Hypothalamus (tissue), 51 donors: Measurements from ENCODE around the gene TMIGD3.

Experiments
- DNase-seq, 51 donors: peaks; one replicate each; lab custom pipeline; 2025; lab: John Stamatoyannopoulos, UW

Gene TMIGD3

DNA sequence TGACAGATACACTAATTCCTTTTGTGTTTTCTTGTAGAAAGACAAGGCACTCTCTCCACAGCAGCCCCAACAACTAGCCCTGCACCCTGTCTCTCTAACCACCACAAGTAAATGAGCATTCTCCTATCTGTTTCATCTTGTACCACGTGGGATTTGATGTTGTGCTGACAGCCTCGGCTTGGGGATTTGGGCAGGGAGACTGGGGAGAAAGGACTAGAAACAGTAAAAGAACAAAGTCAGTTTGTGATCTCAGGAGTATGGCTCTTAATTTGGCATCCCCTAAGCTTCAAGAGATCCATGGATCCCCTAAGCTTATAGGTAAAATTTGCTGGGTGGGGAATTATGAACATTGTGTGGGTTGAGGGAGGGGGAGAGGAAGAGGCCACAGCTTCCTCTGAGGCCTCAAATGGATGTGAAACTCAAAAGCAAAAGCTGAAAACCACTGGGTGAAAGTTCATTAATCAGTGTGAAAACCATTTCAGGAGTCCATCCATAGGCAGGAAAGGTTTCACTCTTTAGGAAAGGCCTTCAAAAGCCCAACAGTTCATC, 26.6 kb downstream of the TMIGD3 start:
- no peak for DNase-seq

DNA sequence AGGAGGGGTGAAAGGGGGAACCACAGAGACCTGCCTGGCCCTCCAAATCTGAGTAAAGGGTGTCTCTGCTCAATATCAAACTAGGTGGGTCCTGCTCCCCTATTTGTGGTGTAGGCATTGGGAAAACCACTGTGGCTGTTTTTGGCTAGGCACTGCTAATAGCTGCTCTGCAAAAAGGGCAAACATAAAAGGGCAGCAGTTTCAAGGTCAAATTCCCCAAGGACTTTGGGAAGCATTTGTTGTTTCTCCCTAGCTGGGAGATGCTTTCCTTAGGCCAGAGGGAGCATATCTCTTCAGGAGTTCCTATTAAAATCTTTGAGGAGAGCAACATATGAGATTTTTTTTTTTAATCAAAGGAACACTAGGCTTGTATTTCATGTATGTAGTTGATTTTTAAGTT, 27.2 kb downstream of the TMIGD3 start:
- DNase-seq, result no peak

DNA sequence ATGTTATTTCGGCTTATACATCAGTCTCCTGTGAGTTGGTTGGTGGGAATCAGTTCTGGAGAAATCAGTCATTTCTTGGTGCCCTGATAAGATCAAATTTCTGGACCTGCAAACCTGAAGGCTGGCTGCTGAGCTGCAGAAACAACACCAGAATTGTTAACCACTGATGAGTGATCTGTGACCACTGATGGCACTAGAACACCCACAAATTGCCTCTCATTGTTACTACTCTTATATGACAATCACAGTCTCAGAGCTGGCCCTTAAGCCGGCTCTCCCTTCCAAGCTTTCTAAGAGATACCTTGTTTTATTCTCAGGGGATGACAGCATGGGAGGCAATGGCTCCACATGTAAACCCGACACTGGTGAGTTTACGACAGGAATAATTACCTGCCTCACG, 27.7 kb downstream of the TMIGD3 start:
- DNase-seq, result no peak

DNA sequence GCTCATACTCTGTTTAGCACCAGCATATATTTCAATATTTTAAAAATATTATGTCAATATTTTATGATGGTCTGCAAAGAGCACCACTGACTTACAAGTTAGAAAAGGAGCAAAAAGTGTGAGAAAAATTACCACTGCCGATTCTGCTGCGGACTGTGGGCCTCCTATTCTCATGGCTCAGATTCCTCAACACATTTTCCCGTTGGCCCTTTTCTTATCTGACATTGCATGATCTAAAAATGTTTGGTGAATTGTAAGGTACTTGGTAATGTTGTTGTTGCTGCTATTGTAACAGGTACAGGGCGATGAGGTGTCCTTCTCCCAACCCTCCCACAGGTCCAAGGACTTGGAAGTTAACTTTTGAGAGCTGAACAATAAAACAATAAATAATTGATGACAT, 28.9 kb downstream of the TMIGD3 start:
- DNase-seq, result no peak

DNA sequence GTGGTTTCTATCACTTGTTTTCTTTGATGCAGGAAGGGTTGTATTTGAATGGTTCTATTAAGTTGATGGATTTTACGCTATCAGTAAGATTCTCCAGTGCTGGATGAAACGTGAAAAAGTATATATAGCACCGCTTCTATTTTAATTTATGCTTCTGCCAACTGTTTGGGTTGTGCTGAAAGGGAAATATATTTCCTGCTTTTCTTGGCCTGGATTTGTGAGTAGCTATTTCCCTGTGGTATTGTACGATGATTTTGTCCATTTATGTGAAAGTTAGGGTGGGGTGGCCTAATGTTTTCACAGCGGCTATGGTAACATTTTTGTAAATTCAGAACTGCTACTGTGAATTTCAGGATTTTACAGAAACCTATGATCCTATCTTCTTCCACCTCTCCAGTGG, 29.3 kb downstream of the TMIGD3 start:
- no peak for DNase-seq

DNA sequence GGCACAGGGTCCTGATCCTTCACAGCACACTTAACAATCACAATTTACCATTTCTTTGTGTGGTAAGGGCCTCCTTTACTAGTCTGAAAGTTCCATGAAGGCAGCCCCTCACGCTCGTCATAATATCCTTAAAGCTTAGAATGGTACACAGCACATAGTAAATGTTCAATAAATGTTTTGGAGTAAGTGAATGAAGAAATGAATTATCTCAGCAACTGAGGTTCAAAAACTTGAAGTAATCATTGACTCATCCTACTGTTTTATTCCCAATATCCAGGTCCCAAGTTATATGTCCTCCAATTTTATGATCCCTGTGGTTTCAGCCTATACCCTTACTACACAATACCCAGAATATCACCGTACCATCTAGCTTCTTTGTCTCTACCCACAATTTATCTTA, 31.9 kb downstream of the TMIGD3 start:
- DNase-seq, result no peak

DNA sequence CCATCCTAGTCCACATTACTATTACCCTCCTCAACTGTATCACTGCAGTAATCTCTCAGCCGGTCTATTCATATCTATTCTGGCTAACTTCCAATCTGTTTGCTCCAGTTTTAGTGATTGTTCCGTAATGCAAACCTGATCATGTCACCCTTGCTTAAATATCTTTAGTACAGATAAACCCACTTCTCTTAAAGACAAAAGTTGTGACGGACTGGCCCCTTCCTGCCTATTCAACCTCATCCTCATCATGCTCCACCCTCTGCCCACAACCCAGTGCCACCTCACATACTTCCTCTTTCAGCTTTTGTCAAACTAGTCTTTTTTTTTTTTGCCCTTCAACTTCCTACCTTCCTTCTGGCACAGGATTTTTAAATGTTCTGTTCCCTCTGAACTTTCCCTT, 32.4 kb downstream of the TMIGD3 start:
- DNase-seq, result peak in 8 of 51 donors; percentile 5 to 41 (median 16)

DNA sequence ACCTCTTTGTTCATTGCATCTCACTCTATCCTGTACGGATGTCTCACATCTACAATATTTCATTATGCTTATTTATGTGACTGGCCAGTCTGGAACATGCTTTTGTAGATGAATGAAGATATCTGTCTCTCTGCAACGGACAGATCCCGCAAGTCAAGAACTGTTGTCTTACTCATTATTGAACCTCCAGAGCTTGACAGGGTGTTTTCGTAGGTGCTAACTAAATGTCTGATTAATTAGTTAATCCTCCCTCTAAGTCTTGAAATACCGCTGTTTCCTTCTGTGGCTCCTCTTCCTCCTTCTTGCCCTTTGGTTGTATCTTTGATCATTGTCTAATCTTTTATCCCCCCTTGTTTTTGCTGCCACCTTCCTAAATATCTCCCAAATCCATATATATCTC, 32.8 kb downstream of the TMIGD3 start:
- DNase-seq, result no peak

DNA sequence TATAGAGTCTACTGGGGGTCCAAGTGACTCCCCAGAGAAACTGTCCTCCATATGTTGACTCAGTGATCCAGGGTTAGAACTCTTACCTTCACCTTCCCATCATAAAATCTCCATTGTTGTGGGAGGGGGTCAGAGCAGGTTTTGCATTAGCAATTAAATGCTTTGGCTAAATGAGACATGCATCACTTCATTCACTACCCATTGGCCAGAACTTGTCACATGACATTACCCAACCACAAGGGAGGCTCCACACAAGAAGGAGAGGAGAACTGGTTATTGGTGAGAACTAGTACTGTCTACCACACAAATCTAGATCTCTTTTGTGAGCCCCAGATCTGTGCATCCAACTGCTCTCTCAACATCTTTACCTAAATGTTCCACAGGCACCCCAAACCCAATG, 33.9 kb downstream of the TMIGD3 start:
- DNase-seq, result no peak

DNA sequence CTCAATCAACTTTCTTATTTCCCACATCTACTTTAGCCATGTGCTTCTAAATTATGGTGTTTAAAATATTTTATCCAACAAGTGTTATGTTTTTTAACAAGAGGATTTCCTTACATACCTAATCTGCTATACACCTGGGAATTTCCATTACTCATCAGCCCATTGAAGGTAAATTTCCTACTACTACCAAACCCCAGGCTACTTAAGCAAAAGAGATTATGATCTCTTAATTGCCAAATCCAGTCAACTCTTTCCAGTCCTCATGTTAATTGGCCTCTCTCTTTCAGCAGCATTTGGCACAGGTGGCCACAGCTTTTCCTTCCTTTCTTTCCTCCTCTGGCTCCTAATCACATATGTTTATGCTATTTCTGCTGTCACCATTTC, 34.7 kb downstream of the TMIGD3 start:
- DNase-seq, result no peak

DNA sequence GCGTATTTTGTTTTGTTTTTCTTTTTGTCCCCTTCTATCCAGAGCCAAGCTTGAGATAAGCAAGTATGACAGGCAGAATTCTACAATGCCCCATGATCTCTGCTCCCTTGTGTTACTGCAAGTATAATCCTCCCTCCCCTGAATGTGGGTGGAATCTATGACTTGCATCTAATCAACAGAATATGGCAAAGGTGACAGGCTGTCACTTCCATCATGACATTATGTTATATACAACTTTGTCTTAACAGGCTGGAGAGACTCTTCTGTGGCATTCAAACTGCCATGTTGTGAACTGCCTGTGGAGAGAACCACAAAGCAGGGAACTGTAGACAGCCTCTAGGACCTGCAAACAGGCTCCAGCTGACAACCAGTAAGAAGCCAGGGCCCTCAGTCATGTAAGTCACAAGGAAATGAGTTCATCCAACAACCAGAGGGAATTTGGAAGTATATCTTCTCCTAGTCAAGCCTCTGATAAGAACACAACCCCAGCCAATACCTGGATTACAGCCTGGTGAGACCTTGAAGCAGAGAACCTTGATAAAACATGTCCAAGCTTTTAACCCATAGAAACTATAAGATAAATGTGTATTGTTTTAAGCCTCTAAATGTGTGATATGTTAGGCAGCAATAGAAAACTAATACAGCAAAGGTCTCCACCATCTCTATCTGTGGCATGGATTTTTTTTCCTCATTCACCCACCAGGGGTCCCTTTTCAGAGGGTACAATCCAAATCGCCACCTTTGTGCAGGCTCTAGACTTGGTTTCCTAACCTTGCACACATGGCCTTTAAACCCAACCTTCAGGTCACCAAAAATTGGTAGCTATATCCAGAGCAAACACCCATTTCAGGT, 35.3 kb downstream of the TMIGD3 start:
- DNase-seq, result no peak

DNA sequence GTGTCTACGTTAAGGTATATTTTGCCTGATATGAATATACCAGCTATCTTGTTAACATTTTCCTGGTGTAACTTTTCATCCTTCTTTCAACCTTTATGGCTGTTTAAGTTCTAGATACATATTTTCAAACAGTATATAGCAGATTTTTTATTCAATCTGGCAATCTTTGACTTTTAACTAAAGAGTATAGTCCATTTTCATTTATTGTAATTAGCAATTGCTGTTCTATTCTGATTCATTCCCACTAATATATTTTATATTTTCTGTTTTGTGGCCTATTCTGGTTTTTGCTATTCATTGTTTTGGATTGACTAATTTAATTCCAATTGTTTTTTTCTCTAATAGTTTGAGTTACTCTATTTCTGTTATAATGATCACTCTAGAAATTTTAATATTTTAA, 37.0 kb downstream of the TMIGD3 start:
- no peak for DNase-seq

DNA sequence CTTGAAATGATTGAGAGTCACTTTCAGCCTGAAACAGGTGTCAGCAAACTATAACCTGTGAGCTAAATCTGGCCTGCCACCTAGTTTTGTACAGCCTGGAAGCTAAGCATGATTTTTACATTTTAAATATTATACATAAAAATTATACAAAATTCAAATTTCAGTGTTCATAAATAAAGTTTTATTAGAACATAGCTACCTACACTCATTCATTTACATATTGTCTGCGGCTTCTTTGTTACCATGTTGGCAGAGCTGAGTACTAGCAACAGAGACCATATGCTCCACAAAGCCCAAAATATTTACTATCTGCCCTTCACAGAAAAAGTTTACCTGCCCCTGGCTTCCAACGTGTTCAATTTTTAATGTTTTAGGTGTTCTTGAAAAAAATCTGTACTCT, 37.7 kb downstream of the TMIGD3 start:
- DNase-seq, result no peak

DNA sequence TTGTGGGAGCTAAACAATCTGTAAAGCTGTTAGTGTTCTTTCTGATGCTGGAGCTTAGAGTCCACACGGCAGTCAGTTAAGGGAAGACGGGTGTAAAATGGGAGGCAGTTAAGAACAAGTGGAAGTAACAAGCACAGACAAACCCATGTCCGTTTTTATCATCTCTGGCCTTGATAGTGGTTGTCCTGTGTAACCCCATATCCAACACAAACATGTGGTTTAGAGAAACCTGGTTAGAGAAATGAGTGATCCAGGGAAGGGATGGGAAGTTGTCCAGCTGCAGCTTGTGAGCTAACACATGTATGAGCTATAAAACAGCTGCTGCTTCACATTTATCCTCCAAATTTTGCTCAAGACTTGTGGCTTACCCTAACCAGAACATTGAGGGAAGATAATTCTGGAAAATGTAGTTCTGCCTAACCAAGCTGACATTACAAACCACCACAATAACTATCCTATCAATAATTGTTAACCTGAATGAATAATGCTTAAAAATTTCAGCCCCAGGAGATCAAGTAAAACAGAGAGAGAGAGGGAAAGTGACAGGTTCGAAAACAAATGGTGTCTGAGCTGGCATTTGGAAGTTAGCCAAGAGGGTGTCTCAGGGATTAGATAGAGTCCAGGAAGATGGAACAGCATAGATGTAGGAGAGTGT, 40.3 kb downstream of the TMIGD3 start:
- no peak for DNase-seq

DNA sequence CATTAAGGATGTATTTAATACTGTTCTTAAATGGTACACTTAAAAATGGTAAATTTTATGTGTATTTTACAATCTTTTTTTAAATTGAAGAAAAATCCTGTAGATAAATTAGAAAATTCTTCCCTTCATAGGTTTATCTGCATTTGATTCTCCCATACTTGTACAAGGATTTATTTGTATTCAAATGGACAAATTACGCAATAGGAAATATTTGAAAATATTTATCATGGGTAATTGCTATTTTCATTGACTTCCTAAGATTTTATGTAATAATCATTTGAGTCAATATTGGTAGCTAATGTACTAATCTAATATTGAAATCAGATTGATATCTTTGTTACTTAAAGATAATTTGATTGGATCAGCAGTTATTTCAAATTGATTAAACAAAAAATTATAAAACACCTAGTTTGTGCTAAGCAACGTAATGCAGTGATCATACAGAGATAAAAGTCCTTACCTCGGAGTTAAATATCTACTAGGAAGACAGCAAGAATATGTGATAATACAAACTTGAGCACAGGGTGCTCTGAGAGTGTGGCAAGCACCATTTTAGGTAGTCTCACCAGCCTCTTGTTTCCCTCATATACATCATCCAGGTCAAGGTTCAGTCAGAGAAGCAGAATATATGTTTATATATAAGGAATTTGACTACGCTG, 40.9 kb downstream of the TMIGD3 start:
- no peak for DNase-seq

DNA sequence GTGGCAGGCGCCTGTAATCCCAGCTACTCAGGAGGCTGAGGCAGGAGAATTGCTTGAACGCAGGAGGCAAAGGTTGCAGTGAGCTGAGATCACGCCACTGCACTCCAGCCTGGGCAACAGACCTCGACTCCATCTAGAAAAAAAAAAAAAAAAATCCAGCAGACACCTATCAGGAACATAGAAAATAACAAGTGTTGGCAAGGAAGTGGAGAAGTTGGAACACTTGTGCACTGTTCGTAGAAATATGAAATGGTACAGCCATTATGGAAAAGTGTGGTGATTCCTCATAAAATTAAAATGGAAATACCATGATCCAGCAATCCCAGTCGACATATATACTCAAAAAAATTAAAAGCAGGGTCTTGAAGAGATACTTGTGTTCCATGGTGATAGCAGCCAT, 41.7 kb downstream of the TMIGD3 start:
- DNase-seq, result no peak

DNA sequence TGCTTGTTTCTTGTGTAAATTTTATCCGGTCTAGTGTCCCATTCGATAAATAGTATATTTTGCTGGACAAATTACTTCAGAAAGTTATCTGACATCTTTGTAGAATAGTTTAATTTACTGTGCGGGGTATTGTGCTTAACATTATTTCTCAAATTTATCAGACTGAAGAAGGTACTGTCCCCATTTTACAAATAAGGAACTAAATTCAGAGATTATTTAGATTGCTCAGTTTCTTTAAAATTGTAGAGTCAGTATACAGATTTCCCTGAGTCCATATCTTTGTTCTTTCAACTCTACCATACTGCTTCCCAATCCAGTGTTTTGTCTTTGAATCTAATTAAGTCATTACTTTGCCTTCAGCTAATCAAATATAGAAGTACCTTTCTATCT, 47.8 kb downstream of the TMIGD3 start:
- DNase-seq, result no peak

DNA sequence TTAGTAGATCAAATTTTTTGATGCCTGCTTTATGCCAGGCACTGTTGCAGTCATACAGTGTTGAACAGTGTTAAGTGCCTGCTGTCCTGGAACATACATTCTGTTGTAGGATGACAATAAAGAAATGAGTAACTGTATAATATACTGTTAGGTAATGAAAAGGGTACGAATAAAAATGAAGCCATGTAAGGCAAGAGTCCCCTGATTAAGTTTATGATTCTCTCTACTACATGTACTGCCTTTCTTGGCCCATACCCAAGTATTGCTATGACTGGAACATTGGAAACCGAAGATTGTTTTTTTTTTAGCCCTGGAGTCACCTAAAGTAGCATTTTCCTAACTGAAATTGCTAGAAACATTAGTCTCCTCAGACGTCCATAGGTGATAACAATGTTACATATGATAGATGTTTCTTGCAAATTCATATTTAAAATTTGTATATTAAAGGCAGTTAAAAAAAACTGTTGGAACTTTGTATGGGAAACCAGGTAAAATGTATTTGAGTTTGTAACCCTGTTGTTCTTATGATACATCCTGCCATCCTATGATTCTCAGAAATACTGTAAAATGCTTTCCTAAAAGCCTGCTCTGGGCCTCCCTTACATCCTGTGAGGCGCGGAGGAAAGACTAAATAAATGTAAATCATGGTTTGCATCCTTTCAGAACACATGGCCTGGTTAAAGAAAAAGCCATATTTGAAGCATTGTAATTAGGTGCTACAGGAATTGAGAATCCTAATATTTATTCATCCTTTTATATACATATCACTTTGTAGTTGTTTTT, 48.4 kb downstream of the TMIGD3 start:
- no peak for DNase-seq

DNA sequence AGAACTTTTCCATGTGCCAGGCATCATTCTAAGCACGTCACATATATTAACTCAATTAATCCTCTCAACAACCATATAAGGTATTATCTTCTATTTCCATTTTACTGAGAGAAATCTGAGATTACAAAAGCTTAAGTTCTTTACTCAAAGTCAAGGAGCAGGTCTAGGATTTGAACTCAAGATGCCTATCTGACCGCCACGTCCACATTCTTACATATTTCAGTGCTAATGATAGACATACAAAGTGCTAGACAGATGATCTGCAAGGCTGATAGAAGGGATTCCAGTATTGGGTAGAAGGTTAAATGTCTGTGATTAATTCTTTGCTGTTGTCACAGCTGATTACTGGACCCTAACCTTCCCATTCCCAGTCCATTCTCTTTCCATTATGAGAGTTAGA, 49.7 kb downstream of the TMIGD3 start:
- no peak for DNase-seq

DNA sequence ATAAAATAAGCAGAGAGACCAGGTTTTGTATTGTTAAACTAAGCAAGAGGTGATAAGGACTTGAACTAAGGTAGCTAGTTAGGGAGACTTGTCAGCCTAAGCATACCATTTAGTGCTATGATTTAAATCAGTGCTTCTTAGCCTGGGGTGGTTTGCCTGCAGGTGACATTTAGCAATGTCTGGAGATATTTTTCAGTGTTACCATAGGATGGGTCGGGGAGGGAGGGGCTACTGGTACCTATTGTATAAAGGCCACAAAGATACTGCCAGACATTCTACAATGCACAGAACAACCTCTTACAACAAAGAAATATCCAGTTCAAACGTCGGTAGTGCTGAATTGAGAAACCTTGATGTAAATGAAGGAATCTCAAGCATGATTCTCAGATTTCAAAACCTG, 50.9 kb downstream of the TMIGD3 start:
- no peak for DNase-seq

DNA sequence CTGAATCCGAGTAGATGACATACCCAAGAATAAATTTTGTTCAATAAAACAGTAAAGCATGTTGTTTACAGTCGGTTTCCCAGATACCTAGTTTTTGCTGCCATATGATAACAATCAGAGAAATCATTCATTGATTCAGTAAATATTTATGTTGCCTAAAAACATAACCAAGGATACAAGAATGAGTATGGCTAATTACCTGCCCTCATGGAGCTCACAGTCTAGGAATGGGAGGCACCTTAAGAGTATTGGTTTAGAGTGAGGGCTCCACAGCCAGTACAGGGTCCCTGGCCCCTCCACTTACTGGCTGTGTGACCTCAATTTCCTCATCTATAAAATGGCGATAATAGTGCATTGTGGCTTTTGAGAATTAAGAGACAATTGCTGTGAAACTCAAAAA, 53.2 kb downstream of the TMIGD3 start:
- no peak for DNase-seq
